Neural progenitor cell (in vitro differentiated cells): Measurements from ENCODE around the gene MYBPC1. TPM values are rescaled to one million over a fixed set of nuclear protein-coding genes. Genes with fewer than 3 reads are reported as not detected.

Experiments
- DNase-seq: peaks from one replicate; pipeline ENCODE4 v3.0.0-alpha.2; 2016; ENCODE audit warnings: low spot score
- H2AFZ ChIP-seq: fragments of 200-600 bp; sonication (generic); replicated peaks from 2 replicates; pipeline ENCODE4 v1.6.1; 2016; ENCODE audit warnings: antibody characterized with exemption
- H3F3A ChIP-seq: fragments of 200-600 bp; sonication (generic); 2 replicates; pipeline ENCODE4 v1.6.1; 2016; ENCODE audit warnings: antibody characterized with exemption, low read depth
- H3K27ac ChIP-seq: fragments of 200-600 bp; sonication (generic); 2 replicates; pipeline ENCODE4 v1.5.1; 2016; ENCODE audit warnings: mild to moderate bottlenecking
- H3K27me3 ChIP-seq: fragments of 200-600 bp; sonication (generic); 2 replicates; pipeline ENCODE4 v1.6.1; 2016; ENCODE audit warnings: mild to moderate bottlenecking, moderate library complexity
- H3K36me3 ChIP-seq: fragments of 200-600 bp; sonication (generic); 2 replicates; pipeline ENCODE4 v1.5.1; 2016
- H3K4me1 ChIP-seq: fragments of 200-600 bp; sonication (generic); 2 replicates; pipeline ENCODE4 v1.6.1; 2016; ENCODE audit warnings: mixed run types
- H3K4me2 ChIP-seq: fragments of 200-600 bp; sonication (generic); 2 replicates; pipeline ENCODE4 v1.6.1; 2016
- H3K4me3 ChIP-seq: fragments of 200-600 bp; sonication (generic); 2 replicates; pipeline ENCODE4 v1.5.1; 2016
- H3K79me2 ChIP-seq: fragments of 200-600 bp; sonication (generic); 2 replicates; pipeline ENCODE4 v1.6.1; 2016; ENCODE audit warnings: low read depth
- H3K9ac ChIP-seq: fragments of 200-600 bp; sonication (generic); 2 replicates; pipeline ENCODE4 v1.6.1; 2016
- H3K9me3 ChIP-seq: fragments of 200-600 bp; sonication (generic); 2 replicates; pipeline ENCODE4 v1.5.1; 2016; ENCODE audit warnings: low read depth
- H4K20me1 ChIP-seq: fragments of 200-600 bp; sonication (generic); 2 replicates; pipeline ENCODE4 v1.6.1; 2016; ENCODE audit warnings: low read depth
- H3K27ac Mint-ChIP-seq: 3 replicates; pipeline ENCODE4 v1.8.0; 2021; ENCODE audit warnings: mixed read lengths
- H3K27me3 Mint-ChIP-seq: 2 replicates; pipeline ENCODE4 v1.8.0; 2022; ENCODE audit warnings: low read depth, mild to moderate bottlenecking, inconsistent platforms, moderate library complexity, mixed read lengths; ENCODE audit not compliant: insufficient read depth
- H3K36me3 Mint-ChIP-seq: 3 replicates; pipeline ENCODE4 v1.8.0; 2021; ENCODE audit warnings: mixed read lengths
- H3K4me1 Mint-ChIP-seq: 3 replicates; pipeline ENCODE4 v1.8.0; 2021; ENCODE audit warnings: mixed read lengths
- H3K4me3 Mint-ChIP-seq: 3 replicates; pipeline ENCODE4 v1.8.0; 2021; ENCODE audit warnings: mild to moderate bottlenecking, moderate library complexity, mixed read lengths
- H3K9me3 Mint-ChIP-seq: 3 replicates; pipeline ENCODE4 v1.8.0; 2020; ENCODE audit warnings: mixed read lengths
- CTCF ChIP-seq: fragments of 200-600 bp; sonication (generic); IDR thresholded peaks from 2 replicates; pipeline ENCODE4 v1.5.1; 2017; ENCODE audit warnings: antibody characterized with exemption, mild to moderate bottlenecking
- EZH2 ChIP-seq: fragments of 200-600 bp; sonication (generic); IDR thresholded peaks from 2 replicates; pipeline ENCODE4 v1.6.1; 2017; ENCODE audit warnings: antibody characterized with exemption, mild to moderate bottlenecking, moderate library complexity
- EZH2phosphoT487 ChIP-seq: fragments of 200-600 bp; sonication (generic); IDR thresholded peaks from 2 replicates; pipeline ENCODE4 v1.6.1; 2017; ENCODE audit warnings: antibody characterized with exemption
- total RNA-seq: library from RNA; depleted of rRNA; stranded (reverse); fragments of >200 nt; gene quantifications from 2 replicates; pipeline ENCODE4 v1.2.3, GENCODE V29; 2015; ENCODE audit warnings: low replicate concordance

MYBPC1 gene
- total RNA-seq, 1 donor from 2014 or later: not detected

DNA sequence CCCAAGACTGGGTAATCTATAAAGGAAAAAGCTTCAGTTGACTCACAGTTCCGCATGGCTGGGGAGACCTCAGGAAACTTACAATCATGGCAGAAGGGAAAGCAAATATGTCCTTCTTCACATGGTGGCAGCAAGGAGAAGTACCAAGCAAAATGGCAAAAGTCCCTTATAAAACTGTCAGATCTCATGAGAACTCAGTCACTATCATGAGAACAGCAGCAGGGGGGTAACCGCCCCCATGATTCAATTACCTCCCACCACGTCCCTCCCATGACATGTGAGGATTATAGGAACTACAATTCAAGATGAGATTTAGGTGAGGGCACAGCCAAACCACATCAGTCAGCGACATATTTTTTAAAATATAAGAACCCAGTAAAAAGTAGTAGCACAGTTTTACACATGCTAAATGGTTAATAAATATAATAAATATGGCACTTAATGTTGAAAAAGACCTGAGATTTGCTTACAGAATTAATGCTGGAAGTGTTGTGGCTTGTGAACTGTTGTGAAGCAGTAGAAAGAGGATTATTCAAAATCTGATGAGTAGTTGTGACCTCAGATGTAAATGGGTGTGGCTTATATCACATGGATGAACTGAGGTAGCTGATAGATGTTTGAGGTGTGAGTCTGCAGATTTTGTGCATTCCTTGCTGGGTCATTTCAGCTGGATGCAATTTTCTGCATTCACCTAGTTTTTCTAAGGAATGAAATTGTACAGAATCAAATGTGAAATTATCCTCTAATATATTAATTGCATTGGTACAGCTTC, 55.8 kb downstream of the MYBPC1 start:
- H3K27me3 Mint-ChIP-seq: no peaks in the 10 kb centered on the region
- H3K27ac ChIP-seq: no peak overlapping the region
- no peak overlapping the region for H3K27ac Mint-ChIP-seq
- no peaks in the 10 kb centered on the region for H3K36me3 ChIP-seq
- no peak overlapping the region for H2AFZ ChIP-seq
- peaks cover 3% of the 10 kb centered on the region for H3K4me1 Mint-ChIP-seq
- no peak overlapping the region for H3K4me2 ChIP-seq
- no peaks in the 10 kb centered on the region for H3K27me3 ChIP-seq
- no peak overlapping the region for H3K9ac ChIP-seq
- no peak for DNase-seq
- no peak overlapping the region for H3K4me3 Mint-ChIP-seq
- no peaks in the 10 kb centered on the region for H3K9me3 Mint-ChIP-seq
- H3K9me3 ChIP-seq: no peaks in the 10 kb centered on the region
- TF ChIP-seq EZH2: no peak
- no peak for TF ChIP-seq EZH2phosphoT487
- no peak for TF ChIP-seq CTCF
- no peak overlapping the region for H3K4me3 ChIP-seq
- H3K4me1 ChIP-seq: no peaks in the 10 kb centered on the region
- no peaks in the 10 kb centered on the region for H3K79me2 ChIP-seq
- H3K36me3 Mint-ChIP-seq: no peaks in the 10 kb centered on the region
- H3F3A ChIP-seq: no peaks in the 10 kb centered on the region
- H4K20me1 ChIP-seq: no peaks in the 10 kb centered on the region

DNA sequence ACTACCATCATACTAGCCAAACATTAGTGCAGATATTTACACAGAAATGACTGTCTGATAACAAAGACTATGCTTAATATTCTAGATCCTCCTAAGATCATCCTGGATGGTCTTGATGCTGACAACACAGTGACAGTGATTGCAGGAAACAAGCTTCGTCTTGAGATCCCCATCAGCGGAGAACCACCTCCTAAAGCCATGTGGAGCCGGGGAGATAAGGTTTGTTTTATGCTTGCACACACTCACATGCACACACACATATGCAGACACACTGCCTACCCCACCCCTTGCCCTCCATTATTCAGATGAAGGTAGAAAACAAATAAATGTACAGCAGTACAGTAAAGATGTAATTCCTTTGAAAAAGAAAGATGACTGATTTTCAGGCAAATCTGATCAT, 58.3 kb downstream of the MYBPC1 start:
- Histone ChIP-seq H3K9ac (no peak overlapping the region), H3K4me1 (no peaks in the 10 kb centered on the region), H3K27me3 (no peaks in the 10 kb centered on the region), H3F3A (no peaks in the 10 kb centered on the region), H3K36me3 (no peaks in the 10 kb centered on the region), H3K27ac (no peak overlapping the region), H3K4me2 (no peak overlapping the region), H3K9me3 (no peaks in the 10 kb centered on the region), H3K79me2 (no peaks in the 10 kb centered on the region), H2AFZ (no peak overlapping the region), H4K20me1 (no peaks in the 10 kb centered on the region), H3K4me3 (no peak overlapping the region)
- Mint-ChIP-seq H3K9me3 (no peaks in the 10 kb centered on the region), H3K4me1 (peaks cover 3% of the 10 kb centered on the region), H3K4me3 (no peak overlapping the region), H3K27me3 (no peaks in the 10 kb centered on the region), H3K36me3 (no peaks in the 10 kb centered on the region), H3K27ac (no peak overlapping the region)
- DNase-seq: no peak
- TF ChIP-seq CTCF: no peak
- no peak for TF ChIP-seq EZH2
- TF ChIP-seq EZH2phosphoT487: no peak

DNA sequence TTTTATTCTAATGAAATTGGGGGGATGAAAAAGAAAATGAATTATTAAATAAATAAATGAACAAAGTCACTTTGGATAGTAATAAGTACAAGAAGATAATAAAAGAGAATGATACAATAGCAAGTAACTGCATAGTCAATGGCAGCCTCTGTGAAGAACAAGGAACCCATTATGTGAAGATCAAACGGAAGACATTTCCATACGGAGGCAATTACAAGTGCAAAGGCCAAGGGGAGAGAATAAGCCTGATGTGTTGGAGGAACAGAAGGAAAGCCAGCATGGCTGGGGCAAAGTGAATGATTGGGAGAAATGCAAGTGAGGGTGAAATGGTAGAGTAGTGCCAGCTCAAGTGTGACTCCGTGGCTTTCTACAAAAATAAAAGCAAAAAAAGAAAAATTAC, 58.7 kb downstream of the MYBPC1 start:
- Mint-ChIP-seq H3K27me3 (no peaks in the 10 kb centered on the region), H3K27ac (peak overlapping the region; percentile 82), H3K4me1 (peaks cover 3% of the 10 kb centered on the region), H3K4me3 (no peak overlapping the region), H3K36me3 (no peaks in the 10 kb centered on the region), H3K9me3 (no peaks in the 10 kb centered on the region)
- Histone ChIP-seq H3K27me3 (no peaks in the 10 kb centered on the region), H3K36me3 (no peaks in the 10 kb centered on the region), H3K9ac (no peak overlapping the region), H3K4me2 (no peak overlapping the region), H3K79me2 (no peaks in the 10 kb centered on the region), H2AFZ (no peak overlapping the region), H4K20me1 (no peaks in the 10 kb centered on the region), H3K27ac (no peak overlapping the region), H3K9me3 (no peaks in the 10 kb centered on the region), H3K4me1 (no peaks in the 10 kb centered on the region), H3F3A (no peaks in the 10 kb centered on the region), H3K4me3 (no peak overlapping the region)
- TF ChIP-seq EZH2 (no peak), EZH2phosphoT487 (no peak)
- no peak for DNase-seq

- Mint-ChIP-seq H3K4me3 (no peak overlapping the region), H3K4me1 (peaks cover 3% of the 10 kb centered on the region), H3K27me3 (no peaks in the 10 kb centered on the region), H3K27ac (no peak overlapping the region), H3K36me3 (no peaks in the 10 kb centered on the region), H3K9me3 (no peaks in the 10 kb centered on the region)
- H3F3A ChIP-seq: no peaks in the 10 kb centered on the region
- H2AFZ ChIP-seq: no peak overlapping the region
- no peak overlapping the region for H3K4me2 ChIP-seq
- no peaks in the 10 kb centered on the region for H3K4me1 ChIP-seq
- no peaks in the 10 kb centered on the region for H3K79me2 ChIP-seq
- H3K9me3 ChIP-seq: no peaks in the 10 kb centered on the region
- H3K27ac ChIP-seq: no peak overlapping the region
- no peaks in the 10 kb centered on the region for H3K36me3 ChIP-seq
- H3K27me3 ChIP-seq: no peaks in the 10 kb centered on the region
- H3K9ac ChIP-seq: no peak overlapping the region
- H4K20me1 ChIP-seq: no peaks in the 10 kb centered on the region
- DNase-seq: no peak
- H3K4me3 ChIP-seq: no peak overlapping the region
- no peak for TF ChIP-seq EZH2
- no peak for TF ChIP-seq CTCF
- no peak for TF ChIP-seq EZH2phosphoT487
These were observed 59.7 kb downstream of the MYBPC1 start for GRCh38 chr12:101654442-101654841.
